Stimulated activated CD8-positive, alpha-beta memory T cell treated with anti-CD3 and anti-CD28 coated beads, Interleukin-15, amount 100 ng/mL, for 48 hours (primary cell): Measurements from ENCODE around the gene WNT9B.
"Not testable (repeated sequence)": the region's sequence is repeated elsewhere in the genome, so short reads cannot be mapped to it uniquely, and the experiment has no call there.

Experiments used
- DNase-seq, 2 donors: peaks; one replicate each; pipeline ENCODE4 v3.0.0-alpha.2; 2020; ENCODE audit warnings: low read depth in 2 of 2

Gene WNT9B

GRCh38 chr17:46821482-46822387 lies 29.6 kb upstream of the WNT9B start:
- DNase-seq = no peak

- DNase-seq = no peak
Observed at GRCh38 chr17:46822388-46822921, 28.9 kb upstream of the WNT9B start.

GRCh38 chr17:46823657-46824056 lies 27.7 kb upstream of the WNT9B start:
- no peak for DNase-seq

GRCh38 chr17:46826116-46826515 lies 25.3 kb upstream of the WNT9B start:
- DNase-seq = no peak

GRCh38 chr17:46827274-46827673 lies 24.1 kb upstream of the WNT9B start:
- no peak for DNase-seq

GRCh38 chr17:46831573-46832330 lies 19.6 kb upstream of the WNT9B start:
- no peak for DNase-seq

GRCh38 chr17:46832331-46832821 lies 19.0 kb upstream of the WNT9B start:
- DNase-seq = no peak

GRCh38 chr17:46832945-46833839 lies 18.2 kb upstream of the WNT9B start:
- no peak for DNase-seq

- no peak for DNase-seq
Observed at GRCh38 chr17:46833840-46834208, 17.6 kb upstream of the WNT9B start.

GRCh38 chr17:46834846-46835245 lies 16.5 kb upstream of the WNT9B start:
- no peak for DNase-seq

GRCh38 chr17:46836500-46836899 lies 14.9 kb upstream of the WNT9B start:
- DNase-seq = no peak

- DNase-seq = no peak
Observed at GRCh38 chr17:46837521-46837920, 13.9 kb upstream of the WNT9B start.

- no peak for DNase-seq
Observed at GRCh38 chr17:46839211-46839610, 12.2 kb upstream of the WNT9B start.

- not testable (repeated sequence) for DNase-seq
Observed at GRCh38 chr17:46840596-46840995, 10.8 kb upstream of the WNT9B start.

GRCh38 chr17:46841561-46842379 lies 9.6 kb upstream of the WNT9B start:
- no peak for DNase-seq

GRCh38 chr17:46842835-46843234 lies 8.5 kb upstream of the WNT9B start:
- DNase-seq = no peak

- DNase-seq = no peak
Observed at GRCh38 chr17:46847204-46848191, 3.9 kb upstream of the WNT9B start.

GRCh38 chr17:46848534-46848933 lies 2.8 kb upstream of the WNT9B start:
- DNase-seq = no peak

- DNase-seq = no peak
Observed at GRCh38 chr17:46850688-46851028, 725 bp upstream of the WNT9B start.
